HG02852 (cell line): ENCODE data around the gene RGPD3.
"Not testable (repeated sequence)": the region's sequence is repeated elsewhere in the genome, so short reads cannot be mapped to it uniquely, and the experiment has no call there.

Experiments used
- ATAC-seq: cut with Tn5 transposase; IDR thresholded peaks from one replicate; pipeline ENCODE4 v1.9.1; 2021; ENCODE audit warnings: mild to moderate bottlenecking, moderate library complexity; ENCODE audit not compliant: unreplicated experiment

Gene RGPD3

DNA sequence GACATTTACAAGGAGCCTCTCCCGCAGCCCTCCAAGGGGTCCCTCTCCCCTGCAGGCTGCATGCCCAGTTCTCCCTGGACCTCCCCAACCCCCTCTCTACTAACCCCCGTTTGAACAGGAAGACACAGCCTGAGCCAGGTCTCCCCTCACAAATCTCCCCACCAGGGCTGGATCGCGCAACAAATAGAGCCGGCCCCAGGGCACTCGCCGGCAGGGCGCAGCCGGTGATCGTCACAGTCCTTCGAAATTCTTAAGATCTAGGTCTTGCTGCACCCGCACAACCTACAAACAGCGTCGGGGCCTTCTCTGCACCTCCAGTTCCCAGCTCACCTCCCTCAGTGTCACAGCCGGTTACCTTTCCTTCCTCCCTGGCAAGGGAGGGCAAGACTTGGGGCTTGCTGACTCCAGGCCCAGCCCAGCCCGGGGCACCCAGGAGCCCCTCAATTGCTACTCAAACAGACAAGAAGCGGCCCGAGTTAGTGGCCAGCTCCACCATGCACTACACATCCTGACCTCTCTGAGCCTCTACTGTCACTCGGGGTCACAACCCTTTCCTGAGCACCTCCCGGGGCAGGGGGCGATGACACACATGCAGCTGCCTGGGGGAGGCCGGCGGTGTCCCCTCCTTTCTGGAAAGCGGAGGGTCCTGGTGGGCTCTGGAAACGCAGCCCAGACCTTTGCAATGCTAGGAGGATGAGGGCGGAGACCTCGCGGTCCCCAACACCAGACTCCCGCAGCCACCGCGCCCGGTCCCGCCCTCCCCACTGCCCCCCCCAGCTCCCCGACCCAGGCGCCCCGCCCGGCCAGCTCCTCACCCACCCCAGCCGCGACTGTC lies 18.6 kb upstream of the RGPD3 start, which contains the start of gene CD8B2:
Gene CD8B2 (plus strand): TSS at position 814 of the 835 bp plus-strand sequence. CDS start 63 bp downstream, outside the sequence.
- ATAC-seq: not testable (repeated sequence)

DNA sequence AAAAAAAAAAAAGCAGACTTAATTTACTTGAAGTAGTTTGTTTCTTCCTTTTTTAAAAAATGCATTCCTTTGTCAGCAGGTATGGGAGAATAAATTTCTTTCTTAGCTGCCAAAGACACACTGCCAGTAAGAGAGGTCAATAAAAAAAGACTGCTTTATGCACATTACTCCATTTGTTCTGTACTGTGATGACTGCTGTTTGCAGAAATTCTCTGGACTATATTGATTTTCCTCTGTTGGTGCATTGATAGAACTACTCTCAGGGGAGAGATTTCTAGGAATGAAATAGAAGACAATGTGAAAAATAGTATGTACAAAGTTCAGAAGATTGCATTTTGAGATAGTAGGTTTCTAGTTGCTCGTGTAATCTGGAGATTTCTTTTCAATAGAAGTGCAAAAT lies 11.3 kb upstream of the RGPD3 start:
- not testable (repeated sequence) for ATAC-seq

DNA sequence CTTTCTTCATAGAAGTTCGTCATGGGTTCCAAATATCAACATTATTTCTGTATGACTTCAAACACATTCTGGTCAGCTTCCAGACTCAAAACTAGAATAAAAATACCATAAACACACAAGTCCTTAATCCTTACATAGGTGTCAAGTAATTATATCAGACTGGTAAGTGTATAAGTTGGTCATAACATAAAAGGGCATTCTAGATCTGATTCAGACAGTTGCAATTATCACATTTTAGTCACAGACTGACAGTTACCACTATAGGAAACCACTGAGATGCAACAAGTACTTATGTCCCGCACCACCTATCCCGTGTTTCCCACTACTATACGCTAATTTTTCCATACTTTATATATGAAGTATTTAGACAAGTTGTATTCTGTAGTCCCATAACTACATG lies 9.4 kb upstream of the RGPD3 start:
- ATAC-seq: not testable (repeated sequence)

DNA sequence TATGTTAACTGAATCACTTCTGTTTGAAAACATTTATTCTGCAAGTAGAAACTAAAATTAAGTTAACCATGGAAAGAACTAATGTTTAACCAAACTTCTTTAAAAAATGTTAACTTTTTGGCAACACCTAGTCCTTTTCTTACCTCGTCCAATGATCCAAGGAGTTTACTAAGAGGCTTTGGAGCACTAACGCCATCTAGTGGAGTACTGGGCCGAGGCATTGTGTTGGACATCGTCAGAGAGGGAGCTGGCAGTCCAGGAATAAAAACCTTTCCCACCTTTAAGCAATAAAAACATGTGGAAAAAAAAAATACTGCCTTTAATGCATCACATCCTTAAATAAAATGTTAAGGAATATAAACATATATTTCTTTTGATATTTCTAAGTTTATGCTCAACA lies 2.4 kb upstream of the RGPD3 start:
- not testable (repeated sequence) for ATAC-seq

DNA sequence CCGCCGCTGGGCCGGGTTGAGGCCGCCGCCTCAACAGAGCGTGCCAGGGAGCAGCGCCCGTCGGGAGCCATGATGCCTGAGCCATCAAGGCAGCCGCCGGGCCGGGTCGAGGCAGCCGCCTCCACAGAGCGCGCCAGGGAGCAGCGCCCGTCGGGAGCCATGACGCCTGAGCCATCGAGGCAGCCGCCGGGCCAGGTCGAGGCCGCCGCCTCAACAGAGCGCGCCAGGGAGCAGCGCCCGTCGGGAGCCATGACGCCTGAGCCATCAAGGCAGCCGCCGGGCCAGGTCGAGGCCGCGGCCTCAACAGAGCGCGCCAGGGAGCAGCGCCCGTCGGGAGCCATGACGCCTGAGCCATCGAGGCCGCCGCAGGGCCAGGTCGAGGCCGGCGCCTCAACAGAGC lies 697 bp downstream of the RGPD3 start:
- ATAC-seq: not testable (repeated sequence)

DNA sequence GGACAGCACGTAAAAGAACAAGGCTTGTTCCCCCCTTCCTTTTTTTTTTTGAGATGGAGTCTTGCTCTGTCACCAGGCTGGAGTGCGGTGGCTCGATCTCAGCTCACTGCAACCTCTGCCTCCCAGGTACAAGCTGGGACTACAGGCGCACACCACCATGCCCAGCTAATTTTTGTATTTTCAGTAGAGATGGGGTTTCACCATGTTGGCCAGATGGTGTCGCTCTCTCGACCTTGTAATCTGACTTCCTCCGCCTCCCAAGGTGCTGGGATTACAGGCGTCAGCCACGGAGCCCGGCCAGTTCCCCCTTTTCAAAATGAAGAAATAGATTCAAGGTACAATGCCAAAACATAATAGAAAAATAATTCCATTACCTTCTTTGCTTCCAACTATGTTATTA lies 6.3 kb downstream of the RGPD3 start:
- not testable (repeated sequence) for ATAC-seq

DNA sequence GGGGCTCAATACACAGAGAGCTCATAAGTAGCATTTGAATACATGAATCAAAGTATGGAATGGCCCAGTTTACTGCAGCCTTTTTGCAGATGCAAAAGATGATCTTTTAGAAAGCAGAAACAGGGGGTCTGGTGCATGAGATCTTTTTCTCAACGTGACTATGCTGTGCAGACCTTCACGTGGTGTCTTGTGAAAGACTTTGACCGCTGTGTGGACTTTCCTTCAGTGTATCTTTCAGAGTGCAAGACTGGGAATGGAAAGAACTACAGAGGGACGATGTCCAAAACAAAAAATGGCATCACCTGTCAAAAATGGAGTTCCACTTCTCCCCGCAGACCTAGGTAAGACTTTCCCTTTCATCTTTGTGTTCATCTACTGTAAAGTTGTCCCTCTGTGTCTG lies 77.5 kb downstream of the RGPD3 start:
- not testable (repeated sequence) for ATAC-seq

DNA sequence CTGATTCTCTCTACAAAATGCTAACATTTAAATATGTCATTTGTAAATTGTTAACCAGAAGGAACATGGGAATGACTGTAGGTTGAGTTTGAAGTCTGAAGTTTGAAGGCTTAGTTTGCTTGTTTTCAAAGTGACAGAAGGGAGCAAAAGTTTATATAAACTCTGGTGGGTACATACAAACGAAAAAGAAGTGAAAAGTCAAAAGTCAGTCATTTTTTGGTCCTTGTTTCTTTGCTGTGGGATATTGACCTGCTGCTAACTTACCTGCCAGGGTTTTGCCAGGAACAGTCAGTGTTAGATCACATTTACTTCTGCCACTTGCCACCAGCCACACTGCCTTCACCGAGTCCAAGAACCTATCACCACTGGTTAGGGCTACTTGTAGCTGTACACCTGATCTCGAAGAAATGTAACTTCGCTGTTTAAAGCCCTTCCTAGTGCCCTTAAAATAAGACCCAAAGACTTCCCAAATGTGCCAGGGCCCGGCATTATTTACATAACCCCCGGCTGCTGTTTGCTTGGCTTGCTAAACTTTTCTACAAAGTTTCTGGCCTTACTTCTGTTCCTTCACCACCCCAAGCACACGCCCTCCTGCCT lies 79.3 kb downstream of the RGPD3 start:
- not testable (repeated sequence) for ATAC-seq

DNA sequence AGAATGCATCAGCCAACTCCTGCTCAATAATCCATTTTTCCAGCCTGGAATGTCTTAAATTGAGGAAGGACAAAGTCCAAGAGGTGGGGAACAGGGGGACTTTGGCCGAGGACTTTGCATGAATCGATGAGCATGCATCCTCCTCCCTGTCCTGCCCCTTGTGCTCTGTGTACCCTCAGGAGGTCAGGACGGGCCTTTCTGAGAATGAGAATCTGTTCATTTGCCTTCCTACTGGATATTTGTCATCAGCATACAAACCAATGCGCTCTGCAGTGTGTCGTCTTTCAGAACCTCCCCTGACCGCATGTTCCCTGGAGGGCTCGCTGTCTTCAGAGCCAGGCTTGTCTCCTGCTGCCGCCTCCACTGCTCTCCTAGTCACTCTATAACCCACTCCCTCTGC lies 83.7 kb downstream of the RGPD3 start:
- not testable (repeated sequence) for ATAC-seq

DNA sequence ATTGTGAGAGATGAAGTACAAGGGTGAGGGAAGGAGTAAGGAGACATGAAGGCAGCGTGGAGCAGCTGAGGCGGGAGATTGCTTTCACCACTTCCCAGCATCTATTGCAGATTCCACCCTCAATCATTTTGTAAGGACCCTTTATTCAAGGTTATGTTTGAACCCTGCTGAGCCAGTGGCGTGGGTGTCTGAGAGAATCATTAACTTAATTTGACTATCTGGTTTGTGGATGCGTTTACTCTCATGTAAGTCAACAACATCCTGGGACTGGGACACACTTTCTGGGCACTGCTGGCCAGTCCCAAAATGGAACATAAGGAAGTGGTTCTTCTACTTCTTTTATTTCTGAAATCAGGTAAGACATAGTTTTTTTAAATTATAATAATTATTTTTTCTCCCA lies 86.3 kb downstream of the RGPD3 start:
- not testable (repeated sequence) for ATAC-seq

DNA sequence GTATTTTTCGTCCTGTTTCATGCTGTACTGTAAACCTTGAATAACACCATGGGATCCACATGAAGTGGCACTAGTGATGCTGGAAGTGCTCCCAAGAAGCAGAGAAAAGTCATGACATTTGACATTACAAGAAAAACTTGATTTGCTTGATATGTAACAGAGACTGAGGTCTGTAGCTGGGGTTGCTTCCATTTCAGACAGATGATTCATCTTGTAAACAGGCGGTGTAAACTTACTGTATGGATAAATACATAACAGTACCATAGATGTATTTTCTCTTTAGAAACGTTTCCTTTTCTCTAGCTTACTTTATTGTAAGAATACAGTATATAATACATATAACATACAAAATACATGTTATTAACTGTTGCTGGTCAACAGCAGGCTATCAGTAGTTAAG lies 88.6 kb downstream of the RGPD3 start:
- ATAC-seq: not testable (repeated sequence)

DNA sequence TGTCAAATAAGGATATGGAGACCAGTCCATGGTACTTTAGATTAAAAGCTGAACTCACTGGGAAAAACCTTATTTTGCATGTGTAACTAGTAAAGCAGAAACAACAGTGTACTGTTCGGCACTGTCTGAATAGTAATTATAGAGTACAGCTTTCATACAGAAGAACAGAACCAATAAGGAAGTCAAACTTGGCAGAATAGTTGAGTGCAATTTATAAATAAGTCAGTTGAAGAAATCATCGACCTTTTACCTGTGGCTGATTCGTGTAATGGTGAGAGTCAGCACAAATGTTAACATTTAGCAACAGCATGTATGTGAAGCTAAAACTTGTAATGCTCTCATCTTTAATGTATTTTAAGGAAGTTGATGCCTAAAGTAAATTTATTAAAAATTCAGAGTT lies 99.0 kb downstream of the RGPD3 start:
- ATAC-seq: not testable (repeated sequence)

DNA sequence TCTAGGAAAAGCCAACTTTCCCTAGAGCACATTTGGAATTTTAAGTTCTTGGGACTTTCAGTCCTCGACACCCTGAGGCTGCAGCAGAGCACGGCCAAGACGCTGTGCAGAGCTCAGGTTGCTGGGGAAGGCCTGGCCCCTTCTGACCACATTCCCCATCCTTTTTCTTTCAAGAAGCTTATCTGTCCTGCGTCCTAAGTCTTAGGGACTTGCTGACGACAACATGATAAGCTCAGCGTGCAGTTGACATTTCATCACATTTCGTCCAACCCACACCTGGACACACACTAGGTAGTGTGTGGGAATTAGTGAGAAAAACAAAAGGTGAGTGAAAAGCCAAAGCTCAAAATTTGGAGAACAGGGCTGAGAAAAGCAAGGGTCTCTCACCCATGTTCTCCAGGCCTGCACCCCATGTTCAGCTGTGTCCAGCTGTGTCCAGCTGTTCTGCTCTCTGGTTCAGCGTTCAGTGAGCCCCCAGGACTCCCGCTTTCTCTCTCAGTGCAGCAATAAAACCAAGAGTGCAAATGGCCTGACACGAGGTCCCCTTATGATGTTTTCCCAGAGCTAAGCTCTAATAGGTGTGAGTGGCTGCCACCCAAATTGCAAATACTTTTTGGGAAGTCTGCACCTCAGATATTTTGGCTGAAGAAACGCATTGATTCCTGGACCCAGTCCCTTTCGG lies 101.9 kb downstream of the RGPD3 start:
- ATAC-seq: no peak

DNA sequence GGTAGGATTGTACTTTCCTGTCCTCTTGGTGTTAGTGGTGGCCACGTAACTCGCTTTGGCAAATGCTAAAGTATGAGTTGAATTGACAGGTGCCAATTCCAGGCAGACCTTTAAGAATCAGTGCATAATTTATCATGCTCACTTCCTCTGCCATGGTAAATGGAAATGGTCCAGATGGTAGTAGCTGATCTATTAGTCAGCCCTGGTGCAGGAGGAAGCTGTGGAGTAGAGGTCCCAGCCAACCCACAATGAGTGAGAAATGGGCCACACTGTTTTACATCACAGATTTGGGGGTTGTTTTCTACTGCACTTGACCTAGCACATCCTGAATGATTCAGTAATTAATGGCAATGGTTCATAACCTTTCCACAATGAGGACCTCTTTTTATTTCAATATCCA lies 104.4 kb downstream of the RGPD3 start:
- no peak for ATAC-seq

DNA sequence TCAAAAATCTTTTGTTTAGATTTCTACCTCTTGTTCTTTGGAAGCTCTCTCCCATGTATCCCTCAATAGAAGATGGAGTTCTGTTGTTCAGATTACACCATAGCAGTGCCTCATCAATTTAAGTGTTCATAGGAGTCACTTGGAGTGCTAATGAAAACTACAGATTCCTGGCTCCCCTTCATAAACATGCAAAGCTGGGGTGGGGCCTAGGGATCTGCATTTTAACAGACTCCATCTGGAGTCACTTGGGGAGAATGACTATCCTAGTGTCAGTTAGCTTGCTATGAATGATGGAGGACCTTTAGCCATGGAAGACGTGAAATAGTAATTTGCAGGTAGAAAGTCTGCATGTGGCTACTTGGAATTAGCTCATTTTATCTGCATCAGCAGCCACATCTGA lies 105.4 kb downstream of the RGPD3 start:
- ATAC-seq: no peak

DNA sequence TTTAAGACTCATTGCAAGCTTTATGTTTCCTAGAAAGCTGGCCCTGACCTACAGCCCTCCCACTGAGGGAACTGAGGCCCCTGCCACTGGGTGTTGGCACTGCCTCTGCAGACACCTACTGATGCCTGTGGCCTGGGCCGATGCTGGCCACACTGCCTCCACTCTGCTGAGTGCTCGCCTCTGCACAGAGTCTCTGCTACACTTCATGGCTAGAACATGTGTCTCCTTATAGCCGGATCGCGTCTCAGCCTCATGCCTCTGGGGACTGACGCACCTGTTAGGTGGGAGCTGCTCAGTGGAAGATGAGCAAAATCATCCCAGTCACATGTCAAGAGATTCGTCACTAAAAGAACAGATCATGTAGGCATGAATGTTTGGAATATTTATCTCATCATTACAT lies 108.7 kb downstream of the RGPD3 start:
- ATAC-seq: no peak

DNA sequence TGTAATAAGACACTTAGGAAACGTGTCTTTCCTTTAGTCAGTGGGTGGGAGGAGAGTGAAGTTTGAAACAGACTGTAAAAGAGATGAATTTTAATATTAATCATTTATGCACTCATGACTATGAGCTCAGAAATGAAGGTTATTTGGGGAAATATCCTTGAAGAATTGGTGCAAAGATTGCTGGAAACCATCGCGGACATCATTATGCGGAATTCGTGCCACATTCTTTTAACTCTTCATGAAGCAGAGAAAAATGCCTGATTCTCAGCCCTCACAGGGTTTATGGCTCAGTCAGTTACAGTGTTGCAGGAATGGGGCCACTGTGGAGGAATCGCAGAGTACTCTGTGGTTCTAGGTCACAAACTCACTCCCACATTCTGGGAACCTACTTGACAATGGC lies 109.7 kb downstream of the RGPD3 start:
- no peak for ATAC-seq

DNA sequence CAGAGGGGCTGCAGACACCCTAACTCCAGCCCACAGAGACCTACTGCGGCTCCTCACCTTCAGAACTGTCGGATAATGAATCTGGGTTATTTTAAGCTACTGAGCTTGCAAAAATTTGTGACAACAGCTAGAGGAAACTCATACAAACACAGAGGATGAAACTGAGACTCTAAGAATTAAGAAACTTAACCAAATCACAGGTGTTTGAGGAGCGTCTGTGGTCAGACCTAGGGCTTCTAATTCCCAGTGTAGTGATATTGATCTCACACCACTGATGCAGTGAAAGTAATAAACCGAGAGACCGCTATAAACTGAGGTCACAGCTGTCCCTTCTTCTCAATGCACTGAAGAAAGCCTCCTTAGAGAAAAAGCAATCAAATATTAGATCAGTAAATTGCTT lies 110.1 kb downstream of the RGPD3 start:
- ATAC-seq: peak; percentile 97

DNA sequence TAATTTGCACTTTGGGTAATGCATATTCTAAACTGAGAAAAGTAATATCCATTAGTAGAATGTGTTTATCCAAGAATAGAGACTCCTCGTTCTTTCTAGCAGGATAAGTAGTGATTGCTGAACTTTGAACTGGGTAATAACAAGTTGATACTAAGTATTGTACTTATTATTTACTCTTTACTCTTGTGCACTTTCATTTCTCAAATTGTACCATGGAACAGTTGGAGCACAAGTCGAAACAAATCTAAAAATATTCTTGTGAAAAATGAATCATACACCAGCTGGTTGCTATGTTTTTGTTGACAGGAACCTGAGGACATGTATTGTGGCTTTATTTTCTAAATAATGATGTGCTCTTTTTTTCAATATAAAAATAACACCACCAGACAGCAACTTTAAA lies 111.9 kb downstream of the RGPD3 start:
- no peak for ATAC-seq

DNA sequence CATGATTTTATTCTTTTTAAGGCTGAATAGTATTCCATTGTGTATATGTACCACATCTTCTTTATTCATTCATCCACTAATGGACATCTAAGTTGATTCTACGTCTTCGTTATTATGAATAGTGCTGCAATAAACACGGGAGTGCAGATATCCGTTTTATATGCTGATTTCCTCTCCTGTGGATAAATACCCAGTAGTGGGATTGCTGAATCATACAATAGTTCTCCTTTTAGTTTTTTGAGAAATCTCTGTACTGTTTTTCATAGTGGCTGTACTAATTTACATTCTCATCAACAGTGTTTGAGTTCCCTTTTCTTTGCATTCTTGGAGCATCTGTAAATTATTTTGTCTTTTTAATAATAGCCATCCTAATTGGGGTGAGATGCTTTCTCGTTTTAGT lies 114.5 kb downstream of the RGPD3 start:
- no peak for ATAC-seq

DNA sequence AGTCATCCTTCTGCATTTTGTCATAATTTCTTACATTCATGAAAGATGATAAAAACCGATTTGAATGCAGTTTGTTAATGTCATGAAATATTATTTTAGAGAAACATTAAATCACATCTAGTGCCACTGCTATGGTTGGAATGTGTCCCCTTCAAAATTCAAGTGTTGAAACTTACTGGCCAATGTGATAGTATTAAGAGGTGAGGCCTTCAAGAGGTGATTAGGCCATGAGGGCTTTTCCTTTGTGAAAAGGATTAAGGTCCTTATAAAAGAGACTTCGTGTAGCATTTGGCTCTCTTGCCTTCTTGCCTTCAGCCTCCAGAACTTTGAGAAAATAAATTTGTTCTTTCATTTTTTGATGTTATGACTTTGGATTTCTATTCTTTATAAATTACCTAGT lies 117.2 kb downstream of the RGPD3 start:
- ATAC-seq: no peak

DNA sequence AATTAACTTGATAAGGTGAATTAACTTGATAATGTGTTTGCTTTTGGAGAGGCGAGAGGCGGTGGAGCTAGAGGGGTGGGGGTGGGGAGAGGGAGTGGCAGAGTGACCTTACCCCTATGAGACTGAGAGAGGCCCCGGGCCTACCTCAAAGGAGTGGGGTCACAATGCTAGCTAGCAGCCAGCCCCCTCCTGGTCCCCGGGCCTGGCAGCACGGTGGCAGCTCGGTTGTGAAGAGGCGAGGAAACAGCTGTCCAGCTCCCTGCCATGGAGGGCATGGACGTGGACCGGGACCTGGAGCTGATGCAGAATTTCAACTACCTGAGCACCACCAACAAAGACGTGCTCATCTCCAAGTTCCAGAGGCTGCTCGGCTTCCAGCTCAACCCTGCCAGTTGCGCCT lies 123.9 kb downstream of the RGPD3 start:
- ATAC-seq: no peak
